GM23338 (cell line): ENCODE measurements around the gene ATP5ME.

Source experiments
- CTCF ChIP-seq, 2 experiments: fragments of 200-600 bp in 1 of 2; sonication (generic) in 1 of 2; conservative IDR thresholded peaks; 2 replicates each; pipeline versions ENCODE4 v1.5.1 to v1.6.1; 2016 to 2017; ENCODE audit warnings: antibody characterized with exemption in 2 of 2, low read depth in 2 of 2, mild to moderate bottlenecking in 2 of 2, moderate library complexity in 1 of 2
- EZH2 ChIP-seq: fragments of 200-600 bp; sonication (generic); IDR thresholded peaks from one replicate; pipeline ENCODE4 v1.8.0; 2017; ENCODE audit warnings: antibody characterized with exemption, mild to moderate bottlenecking, low read depth; ENCODE audit not compliant: unreplicated experiment
- NANOG ChIP-seq: IDR thresholded peaks from 2 replicates; pipeline ENCODE4 v1.6.1; 2016; ENCODE audit warnings: antibody characterized with exemption, borderline replicate concordance
- POLR2AphosphoS5 ChIP-seq: IDR thresholded peaks from 2 replicates; pipeline ENCODE4 v1.6.1; 2016; ENCODE audit warnings: antibody characterized with exemption, low read depth
- REST ChIP-seq: IDR thresholded peaks from one replicate; pipeline ENCODE4 v1.6.1; 2018; ENCODE audit warnings: antibody characterized with exemption; ENCODE audit not compliant: unreplicated experiment

- no peak for TF ChIP-seq CTCF (conservative IDR thresholded peaks at IDR 0.05; ENCODE audit: low read depth in 2 of 2)
- TF ChIP-seq POLR2AphosphoS5: no peak
- no peak for TF ChIP-seq EZH2
- no peak for TF ChIP-seq REST
- no peak for TF ChIP-seq NANOG
These were observed 44.5 kb downstream of the ATP5ME start for GRCh38 chr4:629636-629914.
